Measurements from ENCODE around the gene CMC1. TPM values are rescaled to one million over a fixed set of nuclear protein-coding genes. Genes with fewer than 3 reads are reported as not detected.

Gene CMC1
- total and polyA plus RNA-seq, 5 donors from 2014 or later, result 9.4 to 50.7 (median 47.1) TPM

GRCh38 chr3:28301688-28302087 is 60.3 kb downstream of the CMC1 start:
- H3K4me1 ChIP-seq (ENCODE audit: control insufficient read depth, insufficient read depth, low read length, poor library complexity, severe bottlenecking), result no peaks in the 10 kb centered on the region
- H3K4me3 ChIP-seq (ENCODE audit: low read depth, low read length), result no peak overlapping the region
- Mint-ChIP-seq H3K27ac (no peak overlapping the region), H3K4me3 (no peak overlapping the region), H3K4me1 (peaks cover 4 to 7% (median 5%) of the 10 kb centered on the region in 4 donors), H3K9me3 (peaks cover 0 to 1% (median 0%) of the 10 kb centered on the region in 7 donors), H3K36me3 (peaks cover 8% of the 10 kb centered on the region), H3K27me3 (no peaks in the 10 kb centered on the region)
- no peak for DNase-seq
- H3K9me3 ChIP-seq (ENCODE audit: control insufficient read depth in 2 of 2, low read length in 2 of 2), result no peaks in the 10 kb centered on the region
- ATAC-seq (ENCODE audit: low read depth in 2 of 2), result no peak
- no peaks in the 10 kb centered on the region for H3K27me3 ChIP-seq (ENCODE audit: control insufficient read depth, insufficient read depth, low read length)
- no peaks in the 10 kb centered on the region for H3K36me3 ChIP-seq (ENCODE audit: control insufficient read depth, insufficient read depth, low read length)
- no peak overlapping the region for H3K27ac ChIP-seq (ENCODE audit: insufficient read depth, low read length, poor library complexity, severe bottlenecking)

- H3K9me3 Mint-ChIP-seq, result peaks cover 0 to 1% (median 0%) of the 10 kb centered on the region in 7 donors
- H3K27ac Mint-ChIP-seq, result peak overlapping the region in 2 of 3 donors; percentile 1 to 7
- Histone ChIP-seq H3K27me3 (ENCODE audit: control insufficient read depth, insufficient read depth, low read length) (no peaks in the 10 kb centered on the region), H3K36me3 (ENCODE audit: control insufficient read depth, insufficient read depth, low read length) (no peaks in the 10 kb centered on the region), H3K4me1 (ENCODE audit: control insufficient read depth, insufficient read depth, low read length, poor library complexity, severe bottlenecking) (no peaks in the 10 kb centered on the region), H3K4me3 (ENCODE audit: low read depth, low read length) (no peak overlapping the region), H3K9me3 (ENCODE audit: control insufficient read depth in 2 of 2, low read length in 2 of 2) (no peaks in the 10 kb centered on the region), H3K27ac (ENCODE audit: insufficient read depth, low read length, poor library complexity, severe bottlenecking) (no peak overlapping the region)
- H3K4me3 Mint-ChIP-seq, result no peak overlapping the region
- peaks cover 0 to 16% (median 4%) of the 10 kb centered on the region in 4 donors for H3K4me1 Mint-ChIP-seq
- no peaks in the 10 kb centered on the region for H3K27me3 Mint-ChIP-seq
- ATAC-seq (ENCODE audit: low read depth in 2 of 2), result no peak
- DNase-seq, result no peak
- peaks cover 13% of the 10 kb centered on the region for H3K36me3 Mint-ChIP-seq
Observed at GRCh38 chr3:28308196-28308595, 66.8 kb downstream of the CMC1 start.

GRCh38 chr3:28315711-28316110 is 74.3 kb downstream of the CMC1 start:
- no peaks in the 10 kb centered on the region for H3K4me1 ChIP-seq (ENCODE audit: control insufficient read depth, insufficient read depth, low read length, poor library complexity, severe bottlenecking)
- ATAC-seq (ENCODE audit: low read depth in 2 of 2) (no peak), DNase-seq (no peak)
- H3K9me3 ChIP-seq (ENCODE audit: control insufficient read depth in 2 of 2, low read length in 2 of 2), result no peaks in the 10 kb centered on the region
- H3K36me3 Mint-ChIP-seq, result peaks cover 5% of the 10 kb centered on the region
- H3K9me3 Mint-ChIP-seq, result no peaks in the 10 kb centered on the region
- H3K27ac Mint-ChIP-seq, result peak overlapping the region in 1 of 3 donors; percentile 55
- no peaks in the 10 kb centered on the region for H3K27me3 Mint-ChIP-seq
- peaks cover 6% of the 10 kb centered on the region for H3K36me3 ChIP-seq (ENCODE audit: control insufficient read depth, insufficient read depth, low read length)
- no peak overlapping the region for H3K27ac ChIP-seq (ENCODE audit: insufficient read depth, low read length, poor library complexity, severe bottlenecking)
- H3K4me1 Mint-ChIP-seq, result peaks cover 0 to 3% (median 1%) of the 10 kb centered on the region in 4 donors
- no peak overlapping the region for H3K4me3 ChIP-seq (ENCODE audit: low read depth, low read length)
- H3K4me3 Mint-ChIP-seq, result no peak overlapping the region
- no peaks in the 10 kb centered on the region for H3K27me3 ChIP-seq (ENCODE audit: control insufficient read depth, insufficient read depth, low read length)

- no peak for DNase-seq
- no peak for ATAC-seq (ENCODE audit: low read depth in 2 of 2)
- H3K4me3 ChIP-seq (ENCODE audit: low read depth, low read length), result no peak overlapping the region
- no peak overlapping the region for H3K4me3 Mint-ChIP-seq
- H3K9me3 Mint-ChIP-seq, result no peaks in the 10 kb centered on the region
- H3K4me1 ChIP-seq (ENCODE audit: control insufficient read depth, insufficient read depth, low read length, poor library complexity, severe bottlenecking), result no peaks in the 10 kb centered on the region
- no peaks in the 10 kb centered on the region for H3K27me3 Mint-ChIP-seq
- H3K9me3 ChIP-seq (ENCODE audit: control insufficient read depth in 2 of 2, low read length in 2 of 2), result no peaks in the 10 kb centered on the region
- H3K27ac ChIP-seq (ENCODE audit: insufficient read depth, low read length, poor library complexity, severe bottlenecking), result no peak overlapping the region
- no peaks in the 10 kb centered on the region for H3K27me3 ChIP-seq (ENCODE audit: control insufficient read depth, insufficient read depth, low read length)
- peaks cover 5% of the 10 kb centered on the region for H3K36me3 Mint-ChIP-seq
- H3K36me3 ChIP-seq (ENCODE audit: control insufficient read depth, insufficient read depth, low read length), result peaks cover 6% of the 10 kb centered on the region
- peaks cover 0 to 8% (median 6%) of the 10 kb centered on the region in 4 donors for H3K4me1 Mint-ChIP-seq
- no peak overlapping the region for H3K27ac Mint-ChIP-seq
Observed at GRCh38 chr3:28316226-28316625, 74.8 kb downstream of the CMC1 start.

- DNase-seq (peak; percentile 5 to 71 (median 47)), ATAC-seq (ENCODE audit: low read depth in 2 of 2) (peak; percentile 82 to 86)
- Histone ChIP-seq H3K27me3 (ENCODE audit: control insufficient read depth, insufficient read depth, low read length) (no peaks in the 10 kb centered on the region), H3K4me3 (ENCODE audit: low read depth, low read length) (no peak overlapping the region), H3K27ac (ENCODE audit: insufficient read depth, low read length, poor library complexity, severe bottlenecking) (peak overlapping the region; percentile 19), H3K9me3 (ENCODE audit: control insufficient read depth in 2 of 2, low read length in 2 of 2) (no peaks in the 10 kb centered on the region), H3K4me1 (ENCODE audit: control insufficient read depth, insufficient read depth, low read length, poor library complexity, severe bottlenecking) (no peaks in the 10 kb centered on the region), H3K36me3 (ENCODE audit: control insufficient read depth, insufficient read depth, low read length) (peaks cover 6% of the 10 kb centered on the region)
- H3K36me3 Mint-ChIP-seq, result peaks cover 5% of the 10 kb centered on the region
- H3K9me3 Mint-ChIP-seq, result no peaks in the 10 kb centered on the region
- H3K4me3 Mint-ChIP-seq, result no peak overlapping the region
- no peaks in the 10 kb centered on the region for H3K27me3 Mint-ChIP-seq
- no peak overlapping the region for H3K27ac Mint-ChIP-seq
- peaks cover 0 to 11% (median 6%) of the 10 kb centered on the region in 4 donors for H3K4me1 Mint-ChIP-seq
Observed at GRCh38 chr3:28317438-28318022, 76.1 kb downstream of the CMC1 start.

GRCh38 chr3:28320981-28321380 is 79.6 kb downstream of the CMC1 start:
- H3K36me3 Mint-ChIP-seq, result peaks cover 10% of the 10 kb centered on the region
- DNase-seq (no peak), ATAC-seq (ENCODE audit: low read depth in 2 of 2) (no peak)

GRCh38 chr3:28322464-28322863 is 81.0 kb downstream of the CMC1 start:
- peaks cover 10% of the 10 kb centered on the region for H3K36me3 Mint-ChIP-seq
- no peak overlapping the region for H3K27ac Mint-ChIP-seq
- Histone ChIP-seq H3K27me3 (ENCODE audit: control insufficient read depth, insufficient read depth, low read length) (no peaks in the 10 kb centered on the region), H3K4me3 (ENCODE audit: low read depth, low read length) (no peak overlapping the region), H3K4me1 (ENCODE audit: control insufficient read depth, insufficient read depth, low read length, poor library complexity, severe bottlenecking) (peaks cover 12% of the 10 kb centered on the region), H3K27ac (ENCODE audit: insufficient read depth, low read length, poor library complexity, severe bottlenecking) (no peak overlapping the region), H3K36me3 (ENCODE audit: control insufficient read depth, insufficient read depth, low read length) (peaks cover 25% of the 10 kb centered on the region), H3K9me3 (ENCODE audit: control insufficient read depth in 2 of 2, low read length in 2 of 2) (no peaks in the 10 kb centered on the region)
- H3K4me3 Mint-ChIP-seq, result no peak overlapping the region
- peaks cover 10 to 13% (median 11%) of the 10 kb centered on the region in 4 donors for H3K4me1 Mint-ChIP-seq
- no peaks in the 10 kb centered on the region for H3K27me3 Mint-ChIP-seq
- ATAC-seq (ENCODE audit: low read depth in 2 of 2), result no peak
- H3K9me3 Mint-ChIP-seq, result no peaks in the 10 kb centered on the region
- no peak for DNase-seq

More at GRCh38 chr3:28320981-28321380, 79.6 kb downstream of the CMC1 start:
- no peaks in the 10 kb centered on the region for H3K27me3 Mint-ChIP-seq
- peaks cover under 1 to 9% (median 6%) of the 10 kb centered on the region in 4 donors for H3K4me1 Mint-ChIP-seq
- H3K9me3 Mint-ChIP-seq, result no peaks in the 10 kb centered on the region
- H3K4me3 ChIP-seq (ENCODE audit: low read depth, low read length), result no peak overlapping the region
- H3K4me1 ChIP-seq (ENCODE audit: control insufficient read depth, insufficient read depth, low read length, poor library complexity, severe bottlenecking), result no peaks in the 10 kb centered on the region
- H3K36me3 ChIP-seq (ENCODE audit: control insufficient read depth, insufficient read depth, low read length), result peaks cover 22% of the 10 kb centered on the region
- H3K9me3 ChIP-seq (ENCODE audit: control insufficient read depth in 2 of 2, low read length in 2 of 2), result no peaks in the 10 kb centered on the region
- no peak overlapping the region for H3K27ac ChIP-seq (ENCODE audit: insufficient read depth, low read length, poor library complexity, severe bottlenecking)
- H3K27me3 ChIP-seq (ENCODE audit: control insufficient read depth, insufficient read depth, low read length), result no peaks in the 10 kb centered on the region
- H3K27ac Mint-ChIP-seq, result no peak overlapping the region
- H3K4me3 Mint-ChIP-seq, result no peak overlapping the region

GRCh38 chr3:28326458-28326926 is 85.1 kb downstream of the CMC1 start:
- Mint-ChIP-seq H3K4me3 (no peak overlapping the region), H3K4me1 (peaks cover 4 to 15% (median 8%) of the 10 kb centered on the region in 4 donors), H3K27me3 (no peaks in the 10 kb centered on the region), H3K36me3 (peaks cover 9% of the 10 kb centered on the region), H3K27ac (no peak overlapping the region), H3K9me3 (no peaks in the 10 kb centered on the region)
- Histone ChIP-seq H3K27me3 (ENCODE audit: control insufficient read depth, insufficient read depth, low read length) (no peaks in the 10 kb centered on the region), H3K36me3 (ENCODE audit: control insufficient read depth, insufficient read depth, low read length) (peaks cover 22% of the 10 kb centered on the region), H3K4me3 (ENCODE audit: low read depth, low read length) (no peak overlapping the region), H3K9me3 (ENCODE audit: control insufficient read depth in 2 of 2, low read length in 2 of 2) (no peaks in the 10 kb centered on the region), H3K27ac (ENCODE audit: insufficient read depth, low read length, poor library complexity, severe bottlenecking) (no peak overlapping the region), H3K4me1 (ENCODE audit: control insufficient read depth, insufficient read depth, low read length, poor library complexity, severe bottlenecking) (peaks cover 12% of the 10 kb centered on the region)
- DNase-seq (peak in 1 of 3 donors; percentile 55), ATAC-seq (ENCODE audit: low read depth in 2 of 2) (peak; percentile 47 to 56)
